ENCODE data around the gene GNB1L. TPM values are rescaled to one million over a fixed set of nuclear protein-coding genes. Genes with fewer than 3 reads are reported as not detected.
A peak's percentile ranks its signal among the peaks of the same experiment; 100 is the strongest.

Gene GNB1L
- total and polyA plus RNA-seq, 9 of the 15 experiments (the other 6 are each of a cell fraction or from before 2014, with no cell fraction given) = 0.56 to 50.5 (median 10.2) TPM

- TF ChIP-seq TAF9B (IDR thresholded peaks at IDR 0.05; ENCODE audit: partially characterized antibody) = no peak
- no peak for TF ChIP-seq SMAD2 (IDR thresholded peaks at IDR 0.05; ENCODE audit: low read depth, low read length)
- TF ChIP-seq ZBTB43 (CRISPR knock-in tag; IDR thresholded peaks at IDR 0.05) = no peak
- no peak for TF ChIP-seq PHF20 (IDR thresholded peaks at IDR 0.05; ENCODE audit: partially characterized antibody)
- TF ChIP-seq MYC (IDR thresholded peaks at IDR 0.05; ENCODE audit: low read depth, low read length) = no peak
- no peak for TF ChIP-seq MYC (CRISPR knock-in tag; IDR thresholded peaks at IDR 0.05; ENCODE audit: borderline replicate concordance, low read depth)
- no peak for TF ChIP-seq ZNF175 (CRISPR knock-in tag; IDR thresholded peaks at IDR 0.05; ENCODE audit: low read depth)
- peak; percentile 67 for TF ChIP-seq FIP1L1 (IDR thresholded peaks at IDR 0.05; ENCODE audit: low read depth, low read length, poor library complexity, severe bottlenecking)
- TF ChIP-seq ZNF134 (CRISPR knock-in tag; conservative IDR thresholded peaks at IDR 0.05) = no peak
- TF ChIP-seq RBM17 (IDR thresholded peaks at IDR 0.05; ENCODE audit: borderline replicate concordance, low read depth, low read length) = no peak
- TF ChIP-seq ATF2 (CRISPR knock-in tag; IDR thresholded peaks at IDR 0.05) = no peak
Measured at GRCh38 chr22:19738664-19739447, 115.8 kb downstream of the GNB1L start (continued).
